ENCODE results near the gene LAPTM5. TPM values are rescaled to one million over a fixed set of nuclear protein-coding genes. Genes with fewer than 3 reads are reported as not detected.

Gene LAPTM5
- total and polyA plus RNA-seq, 2 of the 8 experiments (the other 6 are each of a cell fraction or from before 2014, with no cell fraction given), result 0.37 to 1.4 TPM

DNA sequence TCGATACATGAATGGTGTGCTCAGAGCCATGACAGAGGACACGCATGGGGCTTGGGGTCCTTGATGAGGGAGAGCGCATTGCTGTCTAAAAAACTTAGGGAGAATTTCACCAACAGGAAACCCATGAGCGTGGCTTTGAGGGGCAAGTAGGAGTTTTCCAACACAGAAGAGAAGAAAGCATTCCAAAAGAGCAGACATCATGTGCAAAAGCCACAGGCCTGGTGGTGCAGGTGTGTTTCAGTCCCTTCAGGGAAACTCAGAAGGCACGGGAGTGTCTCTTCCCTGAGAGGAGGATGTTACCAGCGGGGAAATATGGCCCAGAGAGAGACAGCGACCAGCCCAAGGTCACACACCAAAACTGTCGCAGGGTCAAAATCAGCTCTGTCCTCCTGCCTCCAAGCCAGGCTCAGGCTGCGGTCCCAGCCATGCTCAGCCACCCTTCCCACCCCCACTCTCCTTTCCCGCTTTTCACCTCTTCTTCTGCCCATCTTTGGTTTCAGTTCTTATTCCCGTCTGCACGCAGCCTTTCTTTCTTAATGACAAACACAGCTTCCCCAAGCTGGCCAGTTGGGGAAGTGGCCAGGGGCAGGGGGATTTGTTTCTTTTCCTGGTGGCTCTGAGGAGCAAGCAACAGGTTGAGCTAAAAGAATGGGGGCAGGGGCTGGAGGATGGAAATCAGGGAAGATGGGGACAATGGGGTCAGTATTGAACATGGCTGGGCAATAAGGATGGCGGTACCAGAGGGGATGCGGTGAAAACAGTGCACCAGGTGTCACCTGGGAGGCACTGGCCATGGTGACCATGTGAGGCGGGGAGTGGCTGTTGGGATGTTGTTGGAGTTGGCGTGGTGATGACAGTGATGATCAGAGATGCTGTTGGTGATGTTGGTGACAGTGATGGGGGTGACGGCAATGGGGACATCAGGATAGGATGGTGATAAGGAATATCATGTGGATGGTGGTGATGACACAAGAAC lies 10.3 kb downstream of the LAPTM5 start:
- H3K9me3 ChIP-seq (ENCODE audit: insufficient read depth in 2 of 2, low read depth in 1 of 2, low read length in 1 of 2), result no peaks in the 10 kb centered on the region
- no peak overlapping the region for H3K4me2 ChIP-seq (ENCODE audit: insufficient read depth in 1 of 2, low read depth in 2 of 2, low read length in 2 of 2)
- no peak overlapping the region for H3K9ac ChIP-seq (replicated peaks in 1 of 4; ENCODE audit: extremely low read depth in 1 of 4, low read depth in 3 of 4, low read length in 3 of 4)
- DNase-seq (ENCODE audit: low read depth in 1 of 2, low spot score in 2 of 2) (no peak), FAIRE-seq (no peak)
- H4K20me1 ChIP-seq (replicated peaks in 1 of 2; ENCODE audit: control insufficient read depth in 1 of 2, insufficient read depth in 2 of 2, low read length in 2 of 2), result no peaks in the 10 kb centered on the region
- H3K79me2 ChIP-seq (ENCODE audit: control insufficient read depth in 1 of 2, insufficient read depth in 2 of 2, low read length in 2 of 2), result no peaks in the 10 kb centered on the region
- no peak overlapping the region; the same call in 1 of the 2 replicates for H2AK5ac ChIP-seq (ENCODE audit: low read depth, low read length)
- H4K8ac ChIP-seq (ENCODE audit: extremely low read depth, insufficient read depth, low read length), result no peak overlapping the region
- H3K56ac ChIP-seq (replicated peaks; ENCODE audit: insufficient read length, low read depth, low read length), result no peak overlapping the region
- no peak overlapping the region for H4K5ac ChIP-seq (ENCODE audit: insufficient read length, low read depth, low read length)
- ChIA-PET CTCF (ENCODE audit: partially characterized antibody) (interaction anchor here (2.6 to 55.1 kb wide), 3 partner anchors 7 to 163 kb away, joined by 8 to 1640 read pairs (median 1640); partner anchors contain the start of genes LAPTM5 and MATN1), POLR2A (ENCODE audit: partially characterized antibody) (no interaction called here)
- no peaks in the 10 kb centered on the region for H3K36me3 ChIP-seq (ENCODE audit: control insufficient read depth in 2 of 4, insufficient read depth in 4 of 4, low read length in 3 of 4)
- peak overlapping the region; percentile 82 for H2BK5ac ChIP-seq (ENCODE audit: low read depth, low read length)
- H3K18ac ChIP-seq (ENCODE audit: extremely low read depth, low read length), result no peak overlapping the region
- no peak overlapping the region; the same call in 1 of the 2 replicates for H2BK15ac ChIP-seq (ENCODE audit: low read length)
- H2BK12ac ChIP-seq (ENCODE audit: low read depth, low read length), result peak overlapping the region; percentile 89; the same call in 1 of the 2 replicates
- TF ChIP-seq PHF8 (conservative IDR thresholded peaks at IDR 0.05; ENCODE audit: low read depth, low read length), result no peak
- TF ChIP-seq, protein P1, sequence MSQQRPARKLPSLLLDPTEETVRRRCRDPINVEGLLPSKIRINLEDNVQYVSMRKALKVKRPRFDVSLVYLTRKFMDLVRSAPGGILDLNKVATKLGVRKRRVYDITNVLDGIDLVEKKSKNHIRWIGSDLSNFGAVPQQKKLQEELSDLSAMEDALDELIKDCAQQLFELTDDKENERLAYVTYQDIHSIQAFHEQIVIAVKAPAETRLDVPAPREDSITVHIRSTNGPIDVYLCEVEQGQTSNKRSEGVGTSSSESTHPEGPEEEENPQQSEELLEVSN (IDR thresholded peaks at IDR 0.05), result 0 out of 2 replicates have a peak, but pooled peaks have one; percentile 14
- no peak for TF ChIP-seq ATF2 (IDR thresholded peaks at IDR 0.05; ENCODE audit: low read length)
- H3K14ac ChIP-seq (ENCODE audit: insufficient read length), result no peak overlapping the region
- peak overlapping the region; percentile 90; the same call in 1 of the 2 replicates for H2BK20ac ChIP-seq (ENCODE audit: low read length)
- H2BK120ac ChIP-seq (replicated peaks; ENCODE audit: low read depth, low read length), result peak overlapping the region; percentile 34
- no peak overlapping the region for H3K4me3 ChIP-seq (ENCODE audit: extremely low read depth in 1 of 4, insufficient read depth in 2 of 4, low read depth in 3 of 4, low read length in 4 of 4)
- H3K27ac ChIP-seq (ENCODE audit: low read depth, low read length), result no peak overlapping the region
- peak overlapping the region; percentile 70 for H4K91ac ChIP-seq (replicated peaks; ENCODE audit: insufficient read length, low read length)
- H3K4ac ChIP-seq (replicated peaks; ENCODE audit: insufficient read length, low read depth, low read length), result peak overlapping the region; percentile 34
- peaks cover 0 to 16% (median 3%) of the 10 kb centered on the region in 4 experiments; a peak in 6 of 7 replicates for H3K4me1 ChIP-seq (replicated peaks in 1 of 4; ENCODE audit: control insufficient read depth in 3 of 4, insufficient read depth in 4 of 4, low read length in 3 of 4)
- no peaks in the 10 kb centered on the region; a peak in 1 of 7 replicates for H3K27me3 ChIP-seq (replicated peaks in 1 of 4; ENCODE audit: control insufficient read depth in 3 of 4, extremely low read depth in 1 of 4, insufficient read depth in 3 of 4, low read length in 3 of 4)
- H3K23ac ChIP-seq (ENCODE audit: insufficient read length), result no peak overlapping the region
- H3K79me1 ChIP-seq (ENCODE audit: low read depth, low read length), result no peaks in the 10 kb centered on the region
- WGBS, 2 experiments (ENCODE audit: extremely low coverage in 1 of 2, insufficient coverage in 1 of 2, insufficient read length in 1 of 2, insufficient replicate concordance in 2 of 2, low coverage in 1 of 2, low lambda C conversion rate in 2 of 2, missing lambda C conversion rate in 1 of 2), result 91% methylated on average over 17 of the region's 17 CpGs; no CpG with 5 or more reads in 1 of the 2 experiments
- H2AFZ ChIP-seq (ENCODE audit: low read length), result no peak overlapping the region
- H3K23me2 ChIP-seq (ENCODE audit: low read depth, low read length), result no peaks in the 10 kb centered on the region; the same call in 1 of the 2 replicates
